Measurements from ENCODE around the gene PDE4C.

The PDE4C gene

GRCh38 chr19:18225702-18226468 is at the start of gene PDE4C:
Gene PDE4C (minus strand): TSS chr19:18226438. CDS start chr19:18226415, 23 bp downstream.
- Histone ChIP-seq H3K4me1 (ENCODE audit: insufficient read depth, low read length) (peaks cover 4% of the 10 kb centered on the region), H3K9me3 (ENCODE audit: control insufficient read depth, insufficient read depth, low read length) (no peaks in the 10 kb centered on the region), H3K9ac (ENCODE audit: low read depth, low read length) (peak within 1 kb of the TSS; percentile 97; the same call in 1 of the 2 replicates), H3K36me3 (ENCODE audit: insufficient read depth, low read length) (no peaks in the 10 kb centered on the region)

- no peak overlapping the region for H3K9ac ChIP-seq (ENCODE audit: low read depth, low read length)
These were observed 48.6 kb upstream of the PDE4C start for GRCh38 chr19:18274781-18275356.

DNA sequence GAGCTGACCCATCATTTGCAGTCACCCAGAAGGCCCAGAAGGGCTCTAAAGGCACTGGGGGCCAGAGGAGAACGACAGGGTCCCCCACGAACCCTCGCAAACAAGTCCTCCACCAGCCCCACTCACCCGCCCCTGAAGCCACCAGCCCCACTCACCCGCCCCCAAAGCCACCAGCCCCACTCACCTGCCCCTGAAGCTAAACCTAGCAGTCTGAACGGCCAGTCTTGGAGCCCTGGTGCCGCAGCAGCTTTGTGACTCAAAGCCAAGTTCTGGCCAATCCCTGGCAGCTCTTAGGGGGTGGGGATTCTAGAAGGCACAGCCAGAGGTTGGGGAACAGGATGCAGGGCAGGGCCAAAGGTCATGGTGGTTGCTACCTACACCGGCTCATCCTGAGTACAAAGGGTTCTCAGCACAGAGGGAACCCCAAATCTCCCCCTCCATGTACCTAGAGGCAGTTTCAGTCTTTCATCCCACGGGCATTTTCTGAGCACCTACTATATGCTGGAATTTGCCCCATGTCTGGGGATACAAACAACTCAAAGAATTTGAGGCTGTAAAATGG is 48.1 kb upstream of the PDE4C start, which contains the start of gene IQCN:
Gene IQCN (minus strand): TSS at position 234 of the 562 bp plus-strand sequence. CDS start 4,974 bp downstream, outside the sequence.
- Histone ChIP-seq H3K9ac (ENCODE audit: low read depth, low read length) (no peak within 1 kb of the TSS), H3K4me1 (ENCODE audit: insufficient read depth, low read length) (peaks cover 8% of the 10 kb centered on the region; the same call in 1 of the 2 replicates), H3K36me3 (ENCODE audit: insufficient read depth, low read length) (peaks cover 6% of the 10 kb centered on the region), H3K9me3 (ENCODE audit: control insufficient read depth, insufficient read depth, low read length) (no peaks in the 10 kb centered on the region)

More at GRCh38 chr19:18274781-18275356, 48.6 kb upstream of the PDE4C start:
- peaks cover 6% of the 10 kb centered on the region for H3K36me3 ChIP-seq (ENCODE audit: insufficient read depth, low read length)
- H3K9me3 ChIP-seq (ENCODE audit: control insufficient read depth, insufficient read depth, low read length) = no peaks in the 10 kb centered on the region
- H3K4me1 ChIP-seq (ENCODE audit: insufficient read depth, low read length) = peaks cover 8% of the 10 kb centered on the region; the same call in 1 of the 2 replicates

GRCh38 chr19:18273561-18274218 is 47.5 kb upstream of the PDE4C start:
- peaks cover 8% of the 10 kb centered on the region; the same call in 1 of the 2 replicates for H3K4me1 ChIP-seq (ENCODE audit: insufficient read depth, low read length)
- no peak overlapping the region for H3K9ac ChIP-seq (ENCODE audit: low read depth, low read length)
- no peaks in the 10 kb centered on the region for H3K9me3 ChIP-seq (ENCODE audit: control insufficient read depth, insufficient read depth, low read length)
- H3K36me3 ChIP-seq (ENCODE audit: insufficient read depth, low read length) = peaks cover under 1% of the 10 kb centered on the region

- no peak overlapping the region for H3K9ac ChIP-seq (ENCODE audit: low read depth, low read length)
- H3K9me3 ChIP-seq (ENCODE audit: control insufficient read depth, insufficient read depth, low read length) = no peaks in the 10 kb centered on the region
- no peaks in the 10 kb centered on the region; the same call in 1 of the 2 replicates for H3K36me3 ChIP-seq (ENCODE audit: insufficient read depth, low read length)
- H3K4me1 ChIP-seq (ENCODE audit: insufficient read depth, low read length) = peaks cover 3% of the 10 kb centered on the region; the same call in 1 of the 2 replicates
These were observed 45.2 kb upstream of the PDE4C start for GRCh38 chr19:18271433-18271841.

GRCh38 chr19:18270326-18270725 is 44.1 kb upstream of the PDE4C start:
- H3K36me3 ChIP-seq (ENCODE audit: insufficient read depth, low read length) = no peaks in the 10 kb centered on the region; the same call in 1 of the 2 replicates
- H3K9ac ChIP-seq (ENCODE audit: low read depth, low read length) = no peak overlapping the region
- no peaks in the 10 kb centered on the region for H3K9me3 ChIP-seq (ENCODE audit: control insufficient read depth, insufficient read depth, low read length)
- H3K4me1 ChIP-seq (ENCODE audit: insufficient read depth, low read length) = peaks cover 3% of the 10 kb centered on the region; the same call in 1 of the 2 replicates

DNA sequence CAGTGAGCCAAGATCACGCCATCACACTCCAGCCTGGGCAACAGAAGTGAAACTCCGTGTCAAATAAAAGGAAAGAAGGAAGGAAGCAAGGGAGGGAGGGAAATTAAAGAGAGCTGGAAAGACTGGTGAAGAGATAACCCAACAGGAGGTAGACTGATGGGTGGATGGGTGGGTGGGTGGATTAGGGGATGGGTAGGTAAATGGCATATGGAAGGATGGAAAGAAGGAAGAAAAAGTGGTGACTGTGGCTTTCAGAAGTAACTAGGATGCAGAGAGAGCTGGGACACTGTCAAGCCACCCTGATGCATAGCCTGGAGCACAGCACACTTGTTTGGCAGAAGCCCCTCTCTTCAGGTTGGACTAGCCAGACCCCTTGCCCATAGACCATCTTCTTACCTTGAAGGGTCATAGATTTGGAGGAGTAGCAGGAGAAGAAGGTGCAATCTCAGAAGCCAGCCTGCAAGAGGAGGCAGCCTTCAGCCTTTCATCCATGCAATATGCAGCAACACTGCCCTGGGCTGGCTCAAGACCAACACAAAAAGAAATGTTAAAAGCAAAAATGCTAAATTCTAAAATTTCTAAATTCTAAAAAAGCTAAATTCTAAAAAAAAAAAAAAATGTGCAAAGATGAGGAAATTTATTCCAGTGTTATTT is 43.0 kb upstream of the PDE4C start:
- Histone ChIP-seq H3K4me1 (ENCODE audit: insufficient read depth, low read length) (no peaks in the 10 kb centered on the region; the same call in 1 of the 2 replicates), H3K36me3 (ENCODE audit: insufficient read depth, low read length) (no peaks in the 10 kb centered on the region; the same call in 1 of the 2 replicates), H3K9ac (ENCODE audit: low read depth, low read length) (no peak overlapping the region), H3K9me3 (ENCODE audit: control insufficient read depth, insufficient read depth, low read length) (no peaks in the 10 kb centered on the region)

GRCh38 chr19:18266771-18267686 is 40.8 kb upstream of the PDE4C start:
- Histone ChIP-seq H3K9ac (ENCODE audit: low read depth, low read length) (no peak overlapping the region), H3K4me1 (ENCODE audit: insufficient read depth, low read length) (no peaks in the 10 kb centered on the region), H3K36me3 (ENCODE audit: insufficient read depth, low read length) (no peaks in the 10 kb centered on the region), H3K9me3 (ENCODE audit: control insufficient read depth, insufficient read depth, low read length) (no peaks in the 10 kb centered on the region)

GRCh38 chr19:18265582-18265981 is 39.3 kb upstream of the PDE4C start:
- H3K4me1 ChIP-seq (ENCODE audit: insufficient read depth, low read length) = no peaks in the 10 kb centered on the region
- no peak overlapping the region for H3K9ac ChIP-seq (ENCODE audit: low read depth, low read length)
- no peaks in the 10 kb centered on the region for H3K36me3 ChIP-seq (ENCODE audit: insufficient read depth, low read length)
- no peaks in the 10 kb centered on the region for H3K9me3 ChIP-seq (ENCODE audit: control insufficient read depth, insufficient read depth, low read length)

GRCh38 chr19:18264971-18265540 is 38.8 kb upstream of the PDE4C start:
- H3K36me3 ChIP-seq (ENCODE audit: insufficient read depth, low read length) = no peaks in the 10 kb centered on the region
- no peak overlapping the region for H3K9ac ChIP-seq (ENCODE audit: low read depth, low read length)
- no peaks in the 10 kb centered on the region for H3K4me1 ChIP-seq (ENCODE audit: insufficient read depth, low read length)
- no peaks in the 10 kb centered on the region for H3K9me3 ChIP-seq (ENCODE audit: control insufficient read depth, insufficient read depth, low read length)

GRCh38 chr19:18264137-18264854 is 38.1 kb upstream of the PDE4C start:
- Histone ChIP-seq H3K9ac (ENCODE audit: low read depth, low read length) (no peak overlapping the region), H3K36me3 (ENCODE audit: insufficient read depth, low read length) (no peaks in the 10 kb centered on the region), H3K9me3 (ENCODE audit: control insufficient read depth, insufficient read depth, low read length) (no peaks in the 10 kb centered on the region), H3K4me1 (ENCODE audit: insufficient read depth, low read length) (no peaks in the 10 kb centered on the region)

- H3K9ac ChIP-seq (ENCODE audit: low read depth, low read length) = no peak overlapping the region
- no peaks in the 10 kb centered on the region for H3K36me3 ChIP-seq (ENCODE audit: insufficient read depth, low read length)
- no peaks in the 10 kb centered on the region for H3K9me3 ChIP-seq (ENCODE audit: control insufficient read depth, insufficient read depth, low read length)
- H3K4me1 ChIP-seq (ENCODE audit: insufficient read depth, low read length) = no peaks in the 10 kb centered on the region
These were observed 37.3 kb upstream of the PDE4C start for GRCh38 chr19:18263324-18264136.

Data from ES-I3 (cell line).